Small intestine (tissue), 7 donors: Measurements from ENCODE around the gene C2orf74. TPM values are rescaled to one million over a fixed set of nuclear protein-coding genes. Genes with fewer than 3 reads are reported as not detected.

Source experiments
- DNase-seq, 2 donors: peaks; one replicate each; pipeline versions ENCODE4 v3.0.0 to v3.0.0-alpha.2; 2013
- FAIRE-seq: peaks from 2 replicates; lab custom pipeline; 2012; peaks lifted over from hg19 to GRCh38; lab: Jason Lieb, UNC
- H3K27ac ChIP-seq, 3 donors: one replicate each; pipeline ENCODE4 v1.5.1; 2013; ENCODE audit warnings: low read length in 2 of 3, mild to moderate bottlenecking in 2 of 3, control low read depth in 1 of 3, inconsistent platforms in 1 of 3, low read depth in 1 of 3, moderate library complexity in 1 of 3
- H3K27me3 ChIP-seq, 3 donors: one replicate each; pipeline ENCODE4 v1.6.1; 2013; ENCODE audit warnings: low read length in 3 of 3, inconsistent platforms in 1 of 3; ENCODE audit not compliant: control insufficient read depth in 3 of 3, insufficient read depth in 3 of 3
- H3K36me3 ChIP-seq, 3 donors: one replicate each; pipeline ENCODE4 v1.6.1; 2013; ENCODE audit warnings: low read length in 3 of 3, inconsistent platforms in 1 of 3, low read depth in 1 of 3, mild to moderate bottlenecking in 1 of 3, moderate library complexity in 1 of 3; ENCODE audit not compliant: control insufficient read depth in 3 of 3, insufficient read depth in 2 of 3
- H3K4me1 ChIP-seq, 3 donors: one replicate each; pipeline ENCODE4 v1.6.1; 2013; ENCODE audit warnings: low read length in 2 of 3, inconsistent platforms in 1 of 3, low read depth in 1 of 3, mild to moderate bottlenecking in 1 of 3, moderate library complexity in 1 of 3; ENCODE audit not compliant: control insufficient read depth in 3 of 3, insufficient read depth in 2 of 3
- H3K4me3 ChIP-seq, 3 donors: one replicate each; pipeline ENCODE4 v1.5.1; 2013; ENCODE audit warnings: low read length in 3 of 3, control low read depth in 1 of 3, inconsistent platforms in 1 of 3, low read depth in 1 of 3, mild to moderate bottlenecking in 1 of 3, moderate library complexity in 1 of 3
- H3K9me3 ChIP-seq, 2 donors: one replicate each; pipeline ENCODE4 v1.6.1; 2013; ENCODE audit warnings: low read depth in 1 of 2, low read length in 1 of 2; ENCODE audit not compliant: control insufficient read depth in 2 of 2, insufficient read depth in 1 of 2
- WGBS, 3 donors: extraction: QIAGEN DNeasy Blood & Tissue Kit; methylation state at CpG; one replicate each; pipeline ENCODE4 v1.1.7; 2013; 5-methylcytosine and 5-hydroxymethylcytosine counted together
- polyA plus RNA-seq, 4 donors: library from polyadenylated mRNA; stranded (reverse) in 3 of 4; unstranded in 1 of 4; fragments of 200-250 nt in 3 of 4; fragments of 120-200 nt in 1 of 4; gene quantifications; one replicate each; pipeline versions ENCODE4 v1.2.1 to v1.2.3, GENCODE V29; 2013
- donor health status: healthy with polysubstance abuse.
- donor health status: control.
- donor health status: control.
- donor health status: Bipolar disorder and iron deficiency.
- donor health status: healthy.

Gene C2orf74
- polyA plus RNA-seq, 4 donors, result 2.2 to 21.6 (median 7.5) TPM

DNA sequence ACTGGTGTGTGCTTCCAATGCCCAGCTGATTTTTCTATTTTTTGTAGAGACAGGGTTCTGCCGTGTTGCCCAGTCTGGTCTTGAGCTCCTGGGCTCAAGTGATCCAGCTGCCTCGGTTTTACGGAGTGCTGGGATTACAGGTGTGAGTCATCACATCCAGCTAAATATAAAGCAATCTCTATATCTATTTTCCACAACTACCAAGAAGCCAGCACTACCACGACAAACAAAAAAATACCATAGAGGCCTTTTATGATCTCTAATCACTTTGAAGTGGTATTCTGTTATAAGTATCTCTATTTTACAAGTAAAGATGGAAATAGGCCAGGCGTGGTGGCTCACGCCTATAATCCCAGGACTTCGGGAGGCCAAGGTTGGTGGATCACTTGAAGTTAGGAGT is 34.7 kb downstream of the C2orf74 start:
- no peak overlapping the region for H3K4me3 ChIP-seq
- no peak for DNase-seq
- WGBS, 3 donors, result 80 to 87% (median 86%) methylated on average over 7 of the region's 7 CpGs
- no peak for FAIRE-seq
- H3K27me3 ChIP-seq, result no peaks in the 10 kb centered on the region
- H3K36me3 ChIP-seq, result peaks cover 2 to 33% (median 4%) of the 10 kb centered on the region in 3 donors
- H3K27ac ChIP-seq, result no peak overlapping the region
- H3K9me3 ChIP-seq, result no peaks in the 10 kb centered on the region
- H3K4me1 ChIP-seq, result no peaks in the 10 kb centered on the region

DNA sequence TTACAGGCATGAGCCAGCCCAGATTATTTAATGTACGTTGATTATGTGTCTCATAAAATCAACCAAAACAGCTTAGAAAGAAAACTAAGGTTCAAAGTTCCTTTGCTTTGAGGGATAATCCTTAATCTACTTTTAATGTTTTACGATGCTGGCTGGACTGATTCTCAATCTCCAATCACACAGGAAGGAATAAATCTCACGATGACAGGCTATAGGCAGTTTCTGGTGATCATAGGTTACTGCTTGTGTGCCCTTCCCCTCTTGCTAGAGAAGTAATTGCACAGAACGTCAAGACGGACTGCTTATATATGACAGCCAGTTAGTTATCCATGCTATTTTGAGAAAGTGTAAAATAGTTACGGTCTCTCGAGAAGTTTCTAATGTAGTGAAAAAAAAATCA is 43.1 kb downstream of the C2orf74 start:
- no peaks in the 10 kb centered on the region for H3K27me3 ChIP-seq
- DNase-seq (peak; percentile 13 to 87), FAIRE-seq (no peak)
- no peak overlapping the region for H3K4me3 ChIP-seq
- H3K9me3 ChIP-seq, result no peaks in the 10 kb centered on the region
- WGBS, 3 donors, result 40 to 75% (median 64%) methylated on average over 7 of the region's 7 CpGs
- peak overlapping the region in 1 of 3 donors; percentile 31 for H3K27ac ChIP-seq
- H3K36me3 ChIP-seq, result peaks cover 11 to 24% (median 12%) of the 10 kb centered on the region in 3 donors
- H3K4me1 ChIP-seq, result peaks cover 2 to 4% (median 3%) of the 10 kb centered on the region in 3 donors

DNA sequence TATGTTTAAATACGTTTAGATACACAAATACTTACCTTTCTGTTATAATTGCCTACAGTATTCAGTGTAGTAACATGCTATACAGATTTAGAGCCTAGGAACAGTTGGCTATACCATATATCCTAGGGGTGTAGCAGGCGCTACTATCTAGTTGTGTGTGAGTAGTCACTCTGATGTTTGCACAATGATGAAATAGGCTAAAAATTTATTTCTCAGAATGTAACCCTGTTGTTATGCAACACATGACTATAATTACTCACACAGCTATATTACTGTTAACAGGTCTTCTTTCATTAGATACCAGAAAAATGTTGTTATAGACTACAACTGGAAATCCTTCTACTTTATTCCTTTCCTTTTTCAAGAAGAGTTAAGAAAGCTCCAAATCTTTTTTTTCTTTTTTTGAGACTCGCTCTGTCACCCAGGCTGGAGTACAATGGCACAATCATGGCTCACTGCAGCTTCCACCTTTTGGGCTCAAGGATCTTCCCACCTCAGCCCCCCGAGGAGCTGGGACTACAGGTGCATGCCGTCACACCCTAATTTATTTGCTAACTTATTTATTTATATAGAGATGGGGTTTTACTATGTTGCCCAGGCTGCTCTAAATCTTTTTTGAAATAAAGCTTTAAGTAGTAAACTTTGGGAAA is 48.5 kb downstream of the C2orf74 start:
- Histone ChIP-seq H3K9me3 (no peaks in the 10 kb centered on the region), H3K27ac (peak overlapping the region in 1 of 3 donors; percentile 34), H3K36me3 (peaks cover 7 to 17% (median 12%) of the 10 kb centered on the region in 3 donors), H3K27me3 (no peaks in the 10 kb centered on the region), H3K4me1 (peaks cover 0 to 7% (median 2%) of the 10 kb centered on the region in 3 donors), H3K4me3 (no peak overlapping the region)
- FAIRE-seq, result no peak
- 87 to 94% (median 94%) methylated on average over 5 of the region's 5 CpGs for WGBS, 3 donors
- peak; percentile 28 to 39 for DNase-seq

DNA sequence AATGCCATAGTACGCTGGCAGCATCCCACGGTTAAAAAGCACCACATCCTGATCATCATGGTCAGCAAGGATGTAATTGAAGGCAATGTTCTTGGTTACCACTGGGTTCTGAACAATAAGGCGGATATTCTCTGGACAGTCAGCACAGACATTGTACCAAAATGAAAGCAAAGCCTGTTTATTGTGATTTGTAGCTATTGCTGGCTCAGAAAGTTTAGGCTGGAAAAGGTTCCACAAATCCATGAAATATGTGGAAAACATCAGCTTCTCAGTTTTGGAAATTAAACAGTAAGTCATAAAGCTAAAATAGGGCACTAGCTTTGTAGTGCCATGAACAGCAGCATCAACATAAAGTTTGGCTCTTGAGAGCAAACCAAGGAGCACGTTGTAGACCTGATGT is 52.2 kb downstream of the C2orf74 start:
- H3K36me3 ChIP-seq, result peaks cover 6 to 16% (median 8%) of the 10 kb centered on the region in 3 donors
- no peak for FAIRE-seq
- WGBS, 3 donors, result 93 to 97% (median 95%) methylated on average over 4 of the region's 4 CpGs

More for the DNA sequence above, 52.2 kb downstream of the C2orf74 start:
- H3K27me3 ChIP-seq, result no peaks in the 10 kb centered on the region
- H3K4me3 ChIP-seq, result no peak overlapping the region
- no peaks in the 10 kb centered on the region for H3K9me3 ChIP-seq
- H3K27ac ChIP-seq, result no peak overlapping the region
- DNase-seq, result no peak
- H3K4me1 ChIP-seq, result peaks cover 0 to 3% (median 2%) of the 10 kb centered on the region in 3 donors

Other genes with a start within 250 kb of the C2orf74 start
- 10 to 100 TPM; 10.3 to 28.8 (median 12.1) TPM for gene PEX13, start 144.5 kb upstream of the C2orf74 start, polyA plus RNA-seq
- 10 to 100 TPM in 2 of 4 donors, 1 to 10 TPM in 2; 4.6 to 16.7 (median 9.3) TPM for gene PUS10, start 143.9 kb upstream of the C2orf74 start, polyA plus RNA-seq
- 10 to 100 TPM in 1 of 4 donors, 1 to 10 TPM in 3; 1.9 to 12.0 (median 5.0) TPM for gene SANBR, start 96.3 kb upstream of the C2orf74 start, polyA plus RNA-seq